GM23338 (cell line): ENCODE measurements around the gene SH3BGR. TPM values are rescaled to one million over a fixed set of nuclear protein-coding genes. Genes with fewer than 3 reads are reported as not detected.
A peak's percentile ranks its signal among the peaks of the same experiment; 100 is the strongest.

Source experiments
- ATAC-seq: fragments of 200-7000 bp; cut with Tn5 transposase; 3 replicates; pipeline ENCODE4 v1.9.1; 2020
- DNase-seq: peaks from one replicate; pipeline ENCODE4 v3.0.0-alpha.2; 2015; ENCODE audit warnings: low spot score
- H2AFZ ChIP-seq: fragments of 200-600 bp; sonication (generic); 2 replicates; pipeline ENCODE4 v1.8.0; 2016; ENCODE audit warnings: antibody characterized with exemption, mild to moderate bottlenecking, moderate library complexity
- H3F3A ChIP-seq: fragments of 200-600 bp; sonication (generic); replicated peaks from 2 replicates; pipeline ENCODE4 v1.8.0; 2017; ENCODE audit warnings: antibody characterized with exemption, mixed run types, low read depth
- H3K27ac ChIP-seq: fragments of 200-600 bp; sonication (generic); 2 replicates; pipeline ENCODE4 v1.6.1; 2016; ENCODE audit warnings: low read depth
- H3K27me3 ChIP-seq: fragments of 200-600 bp; sonication (generic); 2 replicates; pipeline ENCODE4 v1.8.0; 2016; ENCODE audit warnings: mild to moderate bottlenecking, mixed run types, moderate library complexity; ENCODE audit not compliant: insufficient read depth
- H3K36me3 ChIP-seq: fragments of 200-600 bp; sonication (generic); 2 replicates; pipeline ENCODE4 v1.8.0; 2016; ENCODE audit warnings: mild to moderate bottlenecking; ENCODE audit not compliant: insufficient read depth
- H3K4me1 ChIP-seq: fragments of 200-600 bp; sonication (generic); 2 replicates; pipeline ENCODE4 v1.8.0; 2016; ENCODE audit warnings: mild to moderate bottlenecking, moderate library complexity; ENCODE audit not compliant: insufficient read depth
- H3K4me2 ChIP-seq: fragments of 200-600 bp; sonication (generic); 2 replicates; pipeline ENCODE4 v1.7.1; 2017; ENCODE audit warnings: mixed run types
- H3K4me3 ChIP-seq: fragments of 200-600 bp; sonication (generic); 2 replicates; pipeline ENCODE4 v1.6.1; 2016; ENCODE audit warnings: mixed run types
- H3K79me2 ChIP-seq: fragments of 200-600 bp; sonication (generic); replicated peaks from 2 replicates; pipeline ENCODE4 v1.8.0; 2017; ENCODE audit warnings: mild to moderate bottlenecking; ENCODE audit not compliant: insufficient read depth
- H3K9me2 ChIP-seq: fragments of 200-600 bp; sonication (generic); 2 replicates; pipeline ENCODE4 v1.8.0; 2017; ENCODE audit not compliant: insufficient read depth
- H4K20me1 ChIP-seq: fragments of 200-600 bp; sonication (generic); replicated peaks from 2 replicates; pipeline ENCODE4 v1.8.0; 2017; ENCODE audit warnings: mild to moderate bottlenecking; ENCODE audit not compliant: insufficient read depth
- H3K27ac Mint-ChIP-seq: 2 replicates; pipeline ENCODE4 v1.8.0; 2020; ENCODE audit warnings: inconsistent platforms, mild to moderate bottlenecking, moderate library complexity, mixed read lengths
- H3K27me3 Mint-ChIP-seq: 3 replicates; pipeline ENCODE4 v1.8.0; 2022; ENCODE audit warnings: low read depth, mild to moderate bottlenecking, moderate library complexity, mixed read lengths, inconsistent platforms; ENCODE audit not compliant: insufficient read depth, poor library complexity
- H3K36me3 Mint-ChIP-seq: 3 replicates; pipeline ENCODE4 v1.8.0; 2021; ENCODE audit warnings: low read depth, mild to moderate bottlenecking, inconsistent platforms, moderate library complexity, mixed read lengths
- H3K4me1 Mint-ChIP-seq: 3 replicates; pipeline ENCODE4 v1.8.0; 2020; ENCODE audit warnings: mild to moderate bottlenecking, inconsistent platforms, mixed read lengths
- H3K4me3 Mint-ChIP-seq: 3 replicates; pipeline ENCODE4 v1.8.0; 2021; ENCODE audit warnings: moderate library complexity, mild to moderate bottlenecking, inconsistent platforms, mixed read lengths
- H3K9me3 Mint-ChIP-seq: 3 replicates; pipeline ENCODE4 v1.8.0; 2020; ENCODE audit warnings: moderate library complexity, mild to moderate bottlenecking, inconsistent platforms, mixed read lengths
- CREB1 ChIP-seq: fragments of 250-450 bp; sonication (Bioruptor Pico); IDR thresholded peaks from 2 replicates; pipeline ENCODE4 v1.5.0; 2020; ENCODE audit warnings: low read depth, mild to moderate bottlenecking, moderate library complexity
- EZH2 ChIP-seq: fragments of 200-600 bp; sonication (generic); IDR thresholded peaks from one replicate; pipeline ENCODE4 v1.8.0; 2017; ENCODE audit warnings: antibody characterized with exemption, mild to moderate bottlenecking, low read depth; ENCODE audit not compliant: unreplicated experiment
- NANOG ChIP-seq: IDR thresholded peaks from 2 replicates; pipeline ENCODE4 v1.6.1; 2016; ENCODE audit warnings: antibody characterized with exemption, borderline replicate concordance
- polyA plus RNA-seq: library from polyadenylated mRNA; unstranded; fragments of >200 nt; fragmentation: Nextera tagmentation; extraction: Ambion mirVana; gene quantifications from 2 replicates; pipeline ENCODE4 v1.2.1, GENCODE V29; 2016
- total RNA-seq: library from RNA; depleted of rRNA; stranded (reverse); fragments of >200 nt; shearing (Covaris generic); gene quantifications from 2 replicates; pipeline ENCODE4 v1.2.3, GENCODE V29; 2014
- TF ChIP-seq, protein P1 (sequence below), 2 experiments: fragments of 200-600 bp in 1 of 2; sonication (generic) in 1 of 2; conservative IDR thresholded peaks; 2 replicates each; pipeline versions ENCODE4 v1.5.1 to v1.6.1; 2016 to 2017; ENCODE audit warnings: antibody characterized with exemption in 2 of 2, low read depth in 2 of 2, mild to moderate bottlenecking in 2 of 2, moderate library complexity in 1 of 2
- TF ChIP-seq, protein P2 (sequence below): fragments of 250-450 bp; sonication (Bioruptor Pico); IDR thresholded peaks from 2 replicates; pipeline ENCODE4 v1.5.0; 2020; ENCODE audit warnings: mild to moderate bottlenecking, moderate library complexity

The SH3BGR gene
- total and polyA plus RNA-seq, 2 experiments from 2014 or later = 5.9 to 18.9 TPM

DNA sequence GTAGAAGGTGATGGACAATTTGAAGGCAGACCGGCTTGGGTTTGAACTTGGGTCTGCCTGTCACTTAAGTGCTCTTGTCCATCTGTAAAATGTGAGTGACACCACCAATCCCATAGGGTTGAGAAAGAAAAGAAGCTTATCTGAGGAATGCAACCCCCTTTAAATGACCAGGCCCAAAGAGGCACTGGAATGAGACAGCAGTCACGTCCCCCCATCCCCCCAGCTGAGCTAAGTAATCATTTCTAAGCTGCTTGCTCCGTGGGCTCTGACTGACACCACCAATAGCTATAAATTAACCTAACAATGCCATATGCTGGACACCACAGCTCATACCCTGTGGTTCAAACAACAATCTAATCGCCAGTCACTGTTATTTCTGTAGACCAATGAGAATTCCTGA, 21.3 kb upstream of the SH3BGR start:
- H4K20me1 ChIP-seq = no peaks in the 10 kb centered on the region
- no peaks in the 10 kb centered on the region for H3F3A ChIP-seq
- H3K27ac ChIP-seq = no peak overlapping the region
- Mint-ChIP-seq H3K4me3 (no peak overlapping the region), H3K4me1 (peaks cover 13% of the 10 kb centered on the region), H3K36me3 (no peaks in the 10 kb centered on the region), H3K9me3 (no peaks in the 10 kb centered on the region), H3K27ac (no peak overlapping the region), H3K27me3 (no peaks in the 10 kb centered on the region)
- H3K36me3 ChIP-seq = no peaks in the 10 kb centered on the region
- peak; percentile 72 for ATAC-seq
- no peaks in the 10 kb centered on the region for H3K79me2 ChIP-seq
- H3K9me2 ChIP-seq = no peaks in the 10 kb centered on the region
- TF ChIP-seq, protein P1, sequence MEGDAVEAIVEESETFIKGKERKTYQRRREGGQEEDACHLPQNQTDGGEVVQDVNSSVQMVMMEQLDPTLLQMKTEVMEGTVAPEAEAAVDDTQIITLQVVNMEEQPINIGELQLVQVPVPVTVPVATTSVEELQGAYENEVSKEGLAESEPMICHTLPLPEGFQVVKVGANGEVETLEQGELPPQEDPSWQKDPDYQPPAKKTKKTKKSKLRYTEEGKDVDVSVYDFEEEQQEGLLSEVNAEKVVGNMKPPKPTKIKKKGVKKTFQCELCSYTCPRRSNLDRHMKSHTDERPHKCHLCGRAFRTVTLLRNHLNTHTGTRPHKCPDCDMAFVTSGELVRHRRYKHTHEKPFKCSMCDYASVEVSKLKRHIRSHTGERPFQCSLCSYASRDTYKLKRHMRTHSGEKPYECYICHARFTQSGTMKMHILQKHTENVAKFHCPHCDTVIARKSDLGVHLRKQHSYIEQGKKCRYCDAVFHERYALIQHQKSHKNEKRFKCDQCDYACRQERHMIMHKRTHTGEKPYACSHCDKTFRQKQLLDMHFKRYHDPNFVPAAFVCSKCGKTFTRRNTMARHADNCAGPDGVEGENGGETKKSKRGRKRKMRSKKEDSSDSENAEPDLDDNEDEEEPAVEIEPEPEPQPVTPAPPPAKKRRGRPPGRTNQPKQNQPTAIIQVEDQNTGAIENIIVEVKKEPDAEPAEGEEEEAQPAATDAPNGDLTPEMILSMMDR (conservative IDR thresholded peaks at IDR 0.05; ENCODE audit: low read depth in 2 of 2) = no peak
- TF ChIP-seq CREB1 (CRISPR knock-in tag) (no peak), EZH2 (no peak), NANOG (no peak)
- TF ChIP-seq, protein P2, sequence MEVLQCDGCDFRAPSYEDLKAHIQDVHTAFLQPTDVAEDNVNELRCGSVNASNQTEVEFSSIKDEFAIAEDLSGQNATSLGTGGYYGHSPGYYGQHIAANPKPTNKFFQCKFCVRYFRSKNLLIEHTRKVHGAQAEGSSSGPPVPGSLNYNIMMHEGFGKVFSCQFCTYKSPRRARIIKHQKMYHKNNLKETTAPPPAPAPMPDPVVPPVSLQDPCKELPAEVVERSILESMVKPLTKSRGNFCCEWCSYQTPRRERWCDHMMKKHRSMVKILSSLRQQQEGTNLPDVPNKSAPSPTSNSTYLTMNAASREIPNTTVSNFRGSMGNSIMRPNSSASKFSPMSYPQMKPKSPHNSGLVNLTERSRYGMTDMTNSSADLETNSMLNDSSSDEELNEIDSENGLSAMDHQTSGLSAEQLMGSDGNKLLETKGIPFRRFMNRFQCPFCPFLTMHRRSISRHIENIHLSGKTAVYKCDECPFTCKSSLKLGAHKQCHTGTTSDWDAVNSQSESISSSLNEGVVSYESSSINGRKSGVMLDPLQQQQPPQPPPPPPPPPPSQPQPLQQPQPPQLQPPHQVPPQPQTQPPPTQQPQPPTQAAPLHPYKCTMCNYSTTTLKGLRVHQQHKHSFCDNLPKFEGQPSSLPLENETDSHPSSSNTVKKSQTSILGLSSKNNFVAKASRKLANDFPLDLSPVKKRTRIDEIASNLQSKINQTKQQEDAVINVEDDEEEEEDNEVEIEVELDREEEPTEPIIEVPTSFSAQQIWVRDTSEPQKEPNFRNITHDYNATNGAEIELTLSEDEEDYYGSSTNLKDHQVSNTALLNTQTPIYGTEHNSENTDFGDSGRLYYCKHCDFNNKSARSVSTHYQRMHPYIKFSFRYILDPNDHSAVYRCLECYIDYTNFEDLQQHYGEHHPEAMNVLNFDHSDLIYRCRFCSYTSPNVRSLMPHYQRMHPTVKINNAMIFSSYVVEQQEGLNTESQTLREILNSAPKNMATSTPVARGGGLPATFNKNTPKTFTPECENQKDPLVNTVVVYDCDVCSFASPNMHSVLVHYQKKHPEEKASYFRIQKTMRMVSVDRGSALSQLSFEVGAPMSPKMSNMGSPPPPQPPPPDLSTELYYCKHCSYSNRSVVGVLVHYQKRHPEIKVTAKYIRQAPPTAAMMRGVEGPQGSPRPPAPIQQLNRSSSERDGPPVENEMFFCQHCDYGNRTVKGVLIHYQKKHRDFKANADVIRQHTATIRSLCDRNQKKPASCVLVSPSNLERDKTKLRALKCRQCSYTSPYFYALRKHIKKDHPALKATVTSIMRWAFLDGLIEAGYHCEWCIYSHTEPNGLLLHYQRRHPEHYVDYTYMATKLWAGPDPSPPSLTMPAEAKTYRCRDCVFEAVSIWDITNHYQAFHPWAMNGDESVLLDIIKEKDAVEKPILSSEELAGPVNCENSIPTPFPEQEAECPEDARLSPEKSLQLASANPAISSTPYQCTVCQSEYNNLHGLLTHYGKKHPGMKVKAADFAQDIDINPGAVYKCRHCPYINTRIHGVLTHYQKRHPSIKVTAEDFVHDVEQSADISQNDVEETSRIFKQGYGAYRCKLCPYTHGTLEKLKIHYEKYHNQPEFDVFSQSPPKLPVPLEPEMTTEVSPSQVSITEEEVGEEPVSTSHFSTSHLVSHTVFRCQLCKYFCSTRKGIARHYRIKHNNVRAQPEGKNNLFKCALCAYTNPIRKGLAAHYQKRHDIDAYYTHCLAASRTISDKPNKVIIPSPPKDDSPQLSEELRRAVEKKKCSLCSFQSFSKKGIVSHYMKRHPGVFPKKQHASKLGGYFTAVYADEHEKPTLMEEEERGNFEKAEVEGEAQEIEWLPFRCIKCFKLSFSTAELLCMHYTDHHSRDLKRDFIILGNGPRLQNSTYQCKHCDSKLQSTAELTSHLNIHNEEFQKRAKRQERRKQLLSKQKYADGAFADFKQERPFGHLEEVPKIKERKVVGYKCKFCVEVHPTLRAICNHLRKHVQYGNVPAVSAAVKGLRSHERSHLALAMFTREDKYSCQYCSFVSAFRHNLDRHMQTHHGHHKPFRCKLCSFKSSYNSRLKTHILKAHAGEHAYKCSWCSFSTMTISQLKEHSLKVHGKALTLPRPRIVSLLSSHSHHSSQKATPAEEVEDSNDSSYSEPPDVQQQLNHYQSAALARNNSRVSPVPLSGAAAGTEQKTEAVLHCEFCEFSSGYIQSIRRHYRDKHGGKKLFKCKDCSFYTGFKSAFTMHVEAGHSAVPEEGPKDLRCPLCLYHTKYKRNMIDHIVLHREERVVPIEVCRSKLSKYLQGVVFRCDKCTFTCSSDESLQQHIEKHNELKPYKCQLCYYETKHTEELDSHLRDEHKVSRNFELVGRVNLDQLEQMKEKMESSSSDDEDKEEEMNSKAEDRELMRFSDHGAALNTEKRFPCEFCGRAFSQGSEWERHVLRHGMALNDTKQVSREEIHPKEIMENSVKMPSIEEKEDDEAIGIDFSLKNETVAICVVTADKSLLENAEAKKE (CRISPR knock-in tag) = no peak
- no peak overlapping the region for H3K4me3 ChIP-seq
- peaks cover 10% of the 10 kb centered on the region; the same call in 1 of the 2 replicates for H3K4me1 ChIP-seq
- no peaks in the 10 kb centered on the region for H3K27me3 ChIP-seq
- peak overlapping the region; percentile 14; the same call in 1 of the 2 replicates for H2AFZ ChIP-seq
- H3K4me2 ChIP-seq = no peak overlapping the region
- peak; percentile 34 for DNase-seq
